HG03039 (cell line): ENCODE results near the gene SLC6A6.
"Not testable (repeated sequence)": the region's sequence is repeated elsewhere in the genome, so short reads cannot be mapped to it uniquely, and the experiment has no call there.

ENCODE experiments used
- ATAC-seq: cut with Tn5 transposase; IDR thresholded peaks from one replicate; pipeline ENCODE4 v1.9.1; 2021; ENCODE audit warnings: mild to moderate bottlenecking, moderate library complexity; ENCODE audit not compliant: unreplicated experiment

SLC6A6 gene

GRCh38 chr3:14397531-14397930 lies 4.9 kb upstream of the SLC6A6 start:
- ATAC-seq, result no peak

- no peak for ATAC-seq
These were observed 4.2 kb upstream of the SLC6A6 start for GRCh38 chr3:14397940-14398796.

GRCh38 chr3:14398797-14399106 lies 3.7 kb upstream of the SLC6A6 start:
- no peak for ATAC-seq

- ATAC-seq, result no peak
These were observed 608 bp upstream of the SLC6A6 start for GRCh38 chr3:14401692-14402303.

- ATAC-seq, result no peak
These were observed 1.3 kb downstream of the SLC6A6 start for GRCh38 chr3:14403619-14404155.

GRCh38 chr3:14404186-14404585 lies 1.8 kb downstream of the SLC6A6 start:
- ATAC-seq, result no peak

GRCh38 chr3:14404631-14405359 lies 2.4 kb downstream of the SLC6A6 start:
- ATAC-seq, result no peak

- ATAC-seq, result no peak
These were observed 3.2 kb downstream of the SLC6A6 start for GRCh38 chr3:14405360-14406238.

GRCh38 chr3:14406336-14406735 lies 3.9 kb downstream of the SLC6A6 start:
- no peak for ATAC-seq

GRCh38 chr3:14406766-14407165 lies 4.4 kb downstream of the SLC6A6 start:
- no peak for ATAC-seq

GRCh38 chr3:14407203-14407602 lies 4.8 kb downstream of the SLC6A6 start:
- no peak for ATAC-seq

GRCh38 chr3:14409779-14410063 lies 7.3 kb downstream of the SLC6A6 start:
- ATAC-seq, result not testable (repeated sequence)

GRCh38 chr3:14410106-14410502 lies 7.7 kb downstream of the SLC6A6 start:
- ATAC-seq, result no peak

- no peak for ATAC-seq
These were observed 8.2 kb downstream of the SLC6A6 start for GRCh38 chr3:14410503-14411165.

- no peak for ATAC-seq
These were observed 8.7 kb downstream of the SLC6A6 start for GRCh38 chr3:14411166-14411526.

GRCh38 chr3:14411988-14412387 lies 9.6 kb downstream of the SLC6A6 start:
- no peak for ATAC-seq

- ATAC-seq, result no peak
These were observed 10.5 kb downstream of the SLC6A6 start for GRCh38 chr3:14412831-14413380.

- no peak for ATAC-seq
These were observed 11.1 kb downstream of the SLC6A6 start for GRCh38 chr3:14413381-14414071.

GRCh38 chr3:14414846-14415464 lies 12.5 kb downstream of the SLC6A6 start:
- no peak for ATAC-seq
